Esophagus (tissue), 2 donors: ENCODE results near the gene COL13A1. TPM values are rescaled to one million over a fixed set of nuclear protein-coding genes. Genes with fewer than 3 reads are reported as not detected.

Experiments
- H3K27ac ChIP-seq, 2 donors: one replicate each; pipeline ENCODE4 v1.5.1; 2013; ENCODE audit warnings: low read depth in 2 of 2, mild to moderate bottlenecking in 2 of 2, inconsistent platforms in 1 of 2, low read length in 1 of 2, moderate library complexity in 1 of 2
- H3K27me3 ChIP-seq, 2 donors: one replicate each; pipeline ENCODE4 v1.6.1; 2013; ENCODE audit warnings: low read length in 2 of 2, control low read depth in 1 of 2, mild to moderate bottlenecking in 1 of 2; ENCODE audit not compliant: insufficient read depth in 2 of 2, control insufficient read depth in 1 of 2
- H3K36me3 ChIP-seq, 2 donors: one replicate each; pipeline ENCODE4 v1.6.1; 2013; ENCODE audit warnings: low read length in 1 of 2; ENCODE audit not compliant: control insufficient read depth in 2 of 2, insufficient read depth in 2 of 2
- H3K4me1 ChIP-seq, 2 donors: one replicate each; pipeline ENCODE4 v1.6.1; 2013; ENCODE audit warnings: low read length in 1 of 2; ENCODE audit not compliant: control insufficient read depth in 2 of 2, insufficient read depth in 2 of 2
- H3K4me3 ChIP-seq, 2 donors: one replicate each; pipeline ENCODE4 v1.5.1; 2013; ENCODE audit warnings: low read length in 2 of 2, mild to moderate bottlenecking in 2 of 2, low read depth in 1 of 2, moderate library complexity in 1 of 2
- H3K9me3 ChIP-seq, 2 donors: one replicate each; pipeline ENCODE4 v1.6.1; 2013; ENCODE audit warnings: mild to moderate bottlenecking in 2 of 2, low read depth in 1 of 2, low read length in 1 of 2, moderate library complexity in 1 of 2; ENCODE audit not compliant: control insufficient read depth in 2 of 2, insufficient read depth in 1 of 2
- WGBS, 2 donors: extraction: QIAGEN DNeasy Blood & Tissue Kit; methylation state at CpG; one replicate each; pipeline ENCODE4 v1.1.7; 2013; 5-methylcytosine and 5-hydroxymethylcytosine counted together
- polyA plus RNA-seq, 2 donors: library from polyadenylated mRNA; stranded (reverse); fragments of 200-250 nt; gene quantifications; one replicate each; pipeline ENCODE4 v1.2.3, GENCODE V29; 2013
- donor health status: healthy with polysubstance abuse.
- donor health status: Bipolar disorder and iron deficiency.

Gene COL13A1
- polyA plus RNA-seq, 2 donors = 0.95 to 2.0 TPM

GRCh38 chr10:69856601-69857166, 55.0 kb downstream of the COL13A1 start:
- no peak overlapping the region for H3K4me3 ChIP-seq
- peaks cover 0 to under 1% of the 10 kb centered on the region in 2 donors for H3K4me1 ChIP-seq
- no peaks in the 10 kb centered on the region for H3K27me3 ChIP-seq
- WGBS, 2 donors = 73 to 80% methylated on average over 7 of the region's 7 CpGs
- H3K9me3 ChIP-seq = no peaks in the 10 kb centered on the region
- H3K36me3 ChIP-seq = no peaks in the 10 kb centered on the region
- H3K27ac ChIP-seq = no peak overlapping the region

DNA sequence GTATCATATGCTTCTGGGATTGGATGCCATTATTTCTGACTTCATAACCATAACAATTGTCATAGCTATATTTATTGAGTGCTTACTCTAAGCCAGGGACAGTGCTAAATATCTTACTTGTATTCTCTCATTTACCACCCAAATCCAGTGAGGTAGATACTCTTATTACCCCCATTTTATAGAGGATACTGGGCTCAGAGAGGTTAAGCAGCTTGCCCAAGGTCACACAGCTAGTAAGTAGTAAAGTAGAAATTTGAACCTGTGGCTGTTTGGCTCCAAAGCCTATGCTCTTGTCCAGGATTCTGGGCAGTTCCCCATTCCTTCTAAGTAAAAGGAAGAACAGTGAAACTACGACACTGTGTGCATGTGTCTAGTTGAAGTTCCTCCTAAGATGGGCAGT, 56.5 kb downstream of the COL13A1 start:
- peaks cover 0 to 3% of the 10 kb centered on the region in 2 donors for H3K4me1 ChIP-seq
- WGBS, 2 donors = 83 to 86% methylated on average over 1 of the region's 1 CpG
- no peaks in the 10 kb centered on the region for H3K36me3 ChIP-seq
- H3K27ac ChIP-seq = no peak overlapping the region
- H3K4me3 ChIP-seq = no peak overlapping the region
- H3K9me3 ChIP-seq = no peaks in the 10 kb centered on the region
- H3K27me3 ChIP-seq = no peaks in the 10 kb centered on the region

DNA sequence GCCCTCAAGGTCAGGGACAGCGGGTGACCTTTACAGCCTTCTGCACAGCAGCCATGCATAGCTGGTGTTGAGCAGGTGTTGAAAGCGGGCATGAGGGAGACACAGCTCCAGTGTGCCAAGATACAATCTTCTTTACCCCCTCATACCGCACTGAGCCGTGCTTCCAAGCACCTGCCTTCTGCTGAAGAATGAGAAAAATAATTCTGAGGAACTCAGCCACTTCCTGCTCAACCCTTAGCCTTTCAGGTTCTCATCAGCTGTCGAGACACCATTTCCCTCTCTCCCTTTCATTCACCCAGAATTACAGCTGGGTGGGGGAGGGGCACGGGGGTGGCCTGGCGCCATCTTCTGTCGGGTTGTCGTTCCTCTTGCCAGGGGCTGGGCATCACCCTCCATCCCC, 58.6 kb downstream of the COL13A1 start:
- Histone ChIP-seq H3K9me3 (no peaks in the 10 kb centered on the region), H3K36me3 (no peaks in the 10 kb centered on the region), H3K27me3 (no peaks in the 10 kb centered on the region), H3K4me3 (no peak overlapping the region), H3K27ac (no peak overlapping the region), H3K4me1 (peaks cover 3 to 11% of the 10 kb centered on the region in 2 donors)
- WGBS, 2 donors = 37 to 54% methylated on average over 9 of the region's 9 CpGs

DNA sequence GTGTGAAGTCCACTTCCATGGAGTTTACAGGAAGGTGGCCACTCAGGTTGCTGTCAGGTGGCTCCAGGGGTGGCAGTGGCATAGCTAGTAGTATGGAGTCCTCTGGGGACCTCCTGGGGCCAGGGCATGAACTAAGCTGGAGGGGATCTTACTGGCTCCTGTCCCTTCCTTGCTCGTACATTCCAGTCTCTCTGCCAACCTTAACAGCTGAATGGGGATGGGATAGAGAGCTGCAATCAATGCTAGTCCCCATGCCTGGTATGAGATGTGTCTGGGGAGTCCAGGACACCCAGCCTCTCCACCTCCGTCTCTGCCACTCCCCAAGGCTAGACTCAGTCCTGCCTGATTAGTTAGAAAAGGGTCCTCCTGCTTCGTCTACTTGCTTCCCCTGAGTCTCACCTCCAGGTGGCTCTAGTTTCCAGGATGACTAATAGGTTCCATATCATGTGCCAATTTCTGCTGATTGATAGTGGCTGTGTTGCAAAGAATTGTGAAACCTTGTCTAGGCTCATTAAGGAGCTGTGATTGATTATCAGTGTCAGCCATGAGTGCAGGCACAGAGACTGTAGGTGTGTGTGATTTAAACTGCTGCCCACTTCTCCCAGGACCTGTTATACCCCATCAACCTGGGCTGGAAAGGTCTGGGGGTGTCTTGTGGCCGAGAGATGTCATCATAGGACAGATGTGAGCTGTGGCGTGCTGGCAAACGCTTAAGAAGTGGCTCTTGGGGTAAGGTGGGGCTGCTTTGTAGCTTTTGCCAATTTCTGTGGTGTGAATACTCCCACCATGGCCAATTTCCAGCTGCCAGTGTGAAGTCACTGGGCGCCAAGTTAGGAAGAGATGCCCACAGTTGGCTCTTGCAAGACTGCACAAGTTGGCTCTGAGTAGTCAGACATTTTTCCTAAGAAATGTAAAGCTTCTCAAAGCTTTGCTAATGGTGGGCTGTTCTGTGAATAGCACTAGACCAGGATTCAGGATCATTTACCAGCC, 59.8 kb downstream of the COL13A1 start:
- 35 to 38% methylated on average over 7 of the region's 7 CpGs for WGBS, 2 donors
- Histone ChIP-seq H3K4me1 (peaks cover 5 to 18% of the 10 kb centered on the region in 2 donors), H3K36me3 (no peaks in the 10 kb centered on the region), H3K27me3 (no peaks in the 10 kb centered on the region), H3K4me3 (no peak overlapping the region), H3K9me3 (no peaks in the 10 kb centered on the region), H3K27ac (no peak overlapping the region)

DNA sequence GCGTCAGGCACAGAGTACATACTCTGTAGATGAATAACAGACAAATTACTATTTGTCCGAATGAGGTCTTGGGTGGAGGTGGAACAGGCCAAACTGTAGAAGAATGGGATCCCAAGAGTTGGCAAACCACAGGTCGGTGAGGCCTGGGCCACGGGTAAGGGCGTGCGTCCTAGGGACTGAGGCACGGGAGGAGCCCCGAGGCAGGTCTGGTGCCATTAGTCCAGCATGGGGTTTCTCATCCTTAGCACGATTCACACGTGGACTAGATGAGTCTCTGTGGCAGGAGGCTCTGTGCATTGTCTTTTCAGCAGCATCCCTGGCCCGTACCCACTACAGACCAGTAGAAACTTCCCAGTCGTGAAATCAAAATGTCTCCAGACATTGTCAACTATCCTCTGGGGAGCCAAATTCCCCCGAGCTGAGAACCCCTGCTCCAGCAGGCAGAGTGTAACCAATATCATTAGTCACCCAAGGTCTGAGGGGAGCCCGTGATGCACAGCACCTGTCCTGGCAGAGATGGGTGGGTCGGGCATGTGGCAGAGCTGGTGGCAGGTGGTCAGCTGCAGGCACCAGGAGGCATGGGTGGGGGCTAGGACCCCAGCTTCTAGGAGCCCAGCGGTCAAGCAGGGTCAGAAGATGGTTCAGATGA, 61.3 kb downstream of the COL13A1 start:
- no peak overlapping the region for H3K27ac ChIP-seq
- no peaks in the 10 kb centered on the region for H3K36me3 ChIP-seq
- 87 to 91% methylated on average over 16 of the region's 16 CpGs for WGBS, 2 donors
- no peaks in the 10 kb centered on the region for H3K27me3 ChIP-seq
- H3K4me1 ChIP-seq = peaks cover 8 to 24% of the 10 kb centered on the region in 2 donors
- H3K9me3 ChIP-seq = no peaks in the 10 kb centered on the region
- H3K4me3 ChIP-seq = no peak overlapping the region

DNA sequence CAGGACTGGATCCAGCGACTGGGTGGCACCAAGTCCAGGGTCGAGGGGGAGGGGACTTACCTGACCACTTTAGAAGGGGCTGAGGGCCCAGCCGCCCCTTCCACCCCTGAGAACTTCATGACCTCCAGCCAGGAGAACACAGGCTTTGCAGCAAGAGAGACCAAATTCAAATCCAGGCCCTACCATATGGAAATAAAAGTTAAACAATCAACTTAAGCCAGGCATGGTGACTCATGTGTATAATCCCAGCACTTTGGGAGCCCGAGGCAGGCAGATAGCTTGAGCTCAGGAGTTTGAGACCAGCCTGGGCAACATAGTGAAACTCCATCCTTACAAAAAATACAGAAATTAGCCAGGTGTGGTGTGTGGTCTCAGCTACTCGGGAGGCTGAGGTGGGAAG, 61.9 kb downstream of the COL13A1 start:
- Histone ChIP-seq H3K4me3 (no peak overlapping the region), H3K27me3 (no peaks in the 10 kb centered on the region), H3K27ac (no peak overlapping the region), H3K9me3 (no peaks in the 10 kb centered on the region), H3K36me3 (no peaks in the 10 kb centered on the region), H3K4me1 (peaks cover 8 to 24% of the 10 kb centered on the region in 2 donors)
- WGBS, 2 donors = 54 to 64% methylated on average over 5 of the region's 5 CpGs

DNA sequence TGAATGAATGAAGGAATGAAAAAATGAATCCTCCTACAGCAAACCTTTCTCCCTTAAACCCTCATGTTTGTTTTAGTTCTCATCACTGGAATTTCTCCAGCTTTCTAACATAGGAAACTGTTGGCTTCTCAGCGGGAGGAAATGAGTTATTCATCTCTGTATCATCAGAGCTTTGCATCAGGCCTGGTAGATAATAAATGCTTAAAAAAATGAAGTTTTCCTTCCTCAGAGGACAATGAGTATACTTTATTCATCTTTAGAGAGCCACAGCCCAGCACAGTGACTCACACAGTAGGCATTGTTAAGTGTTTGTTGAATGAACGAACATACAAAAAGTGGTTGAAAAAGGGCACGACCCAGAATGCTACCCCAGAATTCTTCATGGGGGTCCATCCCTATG, 62.6 kb downstream of the COL13A1 start:
- Histone ChIP-seq H3K4me1 (peaks cover 8 to 30% of the 10 kb centered on the region in 2 donors), H3K9me3 (no peaks in the 10 kb centered on the region), H3K27ac (peak overlapping the region in 1 of 2 donors; percentile 50), H3K36me3 (no peaks in the 10 kb centered on the region), H3K27me3 (no peaks in the 10 kb centered on the region), H3K4me3 (no peak overlapping the region)
- WGBS, 2 donors = 29 to 44% methylated on average over 3 of the region's 3 CpGs

DNA sequence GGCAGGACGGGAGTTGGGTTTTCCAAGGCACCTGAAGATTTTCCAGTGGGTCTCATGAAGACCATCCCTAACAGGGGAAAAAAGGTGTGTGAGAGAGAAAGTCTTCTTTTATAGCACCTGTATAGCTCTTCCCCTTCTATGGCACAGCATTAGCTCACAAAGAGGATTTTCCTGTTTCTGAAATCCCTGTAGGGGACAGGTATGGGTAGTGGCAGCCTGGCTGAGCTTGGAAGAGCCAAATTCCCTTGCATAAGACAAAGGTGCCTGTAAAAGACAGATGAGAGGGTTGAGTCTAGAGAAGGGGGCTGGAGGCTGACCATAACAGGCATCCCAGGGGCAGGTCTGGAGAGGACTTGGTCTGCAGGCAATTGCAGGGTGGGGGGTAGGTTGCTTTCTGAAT, 63.7 kb downstream of the COL13A1 start:
- H3K4me3 ChIP-seq = no peak overlapping the region
- H3K9me3 ChIP-seq = no peaks in the 10 kb centered on the region
- H3K36me3 ChIP-seq = no peaks in the 10 kb centered on the region
- 55 to 79% methylated on average over 1 of the region's 1 CpG for WGBS, 2 donors
- H3K27me3 ChIP-seq = no peaks in the 10 kb centered on the region
- H3K27ac ChIP-seq = peak overlapping the region; percentile 72 to 81
- peaks cover 8 to 31% of the 10 kb centered on the region in 2 donors for H3K4me1 ChIP-seq

DNA sequence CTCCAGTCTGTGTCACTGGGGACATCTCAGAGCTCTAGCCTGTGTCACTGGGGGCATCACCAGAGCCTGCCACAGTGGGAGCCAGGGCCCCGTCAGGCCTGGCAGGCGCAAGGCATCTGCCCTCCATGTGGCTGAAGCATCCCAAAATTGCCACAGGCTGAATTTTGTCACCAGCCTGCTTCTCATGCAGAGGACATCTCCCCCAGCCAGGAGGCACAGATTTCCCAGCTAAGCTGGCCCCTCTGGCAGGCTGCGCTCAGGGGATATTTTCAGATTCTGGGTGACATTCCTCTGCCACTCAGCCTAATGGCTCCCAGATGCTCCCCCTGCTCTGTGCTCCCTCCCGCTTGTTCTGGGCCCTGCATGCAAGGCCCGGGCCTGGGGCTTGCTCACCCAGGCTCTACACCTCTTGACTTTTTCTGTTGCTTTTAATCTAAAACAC, 64.6 kb downstream of the COL13A1 start:
- Histone ChIP-seq H3K36me3 (no peaks in the 10 kb centered on the region), H3K27me3 (no peaks in the 10 kb centered on the region), H3K27ac (peak overlapping the region; percentile 16 to 47), H3K4me3 (no peak overlapping the region), H3K4me1 (peaks cover 8 to 31% of the 10 kb centered on the region in 2 donors), H3K9me3 (no peaks in the 10 kb centered on the region)
- 58 to 76% methylated on average over 5 of the region's 5 CpGs for WGBS, 2 donors
